ENCODE results near the gene MEGF8. TPM values are rescaled to one million over a fixed set of nuclear protein-coding genes. Genes with fewer than 3 reads are reported as not detected.

The MEGF8 gene
- total and polyA plus RNA-seq, 2 of the 13 experiments (the other 11 are each of a cell fraction or from before 2014, with no cell fraction given): 4.0 to 8.8 TPM

DNA sequence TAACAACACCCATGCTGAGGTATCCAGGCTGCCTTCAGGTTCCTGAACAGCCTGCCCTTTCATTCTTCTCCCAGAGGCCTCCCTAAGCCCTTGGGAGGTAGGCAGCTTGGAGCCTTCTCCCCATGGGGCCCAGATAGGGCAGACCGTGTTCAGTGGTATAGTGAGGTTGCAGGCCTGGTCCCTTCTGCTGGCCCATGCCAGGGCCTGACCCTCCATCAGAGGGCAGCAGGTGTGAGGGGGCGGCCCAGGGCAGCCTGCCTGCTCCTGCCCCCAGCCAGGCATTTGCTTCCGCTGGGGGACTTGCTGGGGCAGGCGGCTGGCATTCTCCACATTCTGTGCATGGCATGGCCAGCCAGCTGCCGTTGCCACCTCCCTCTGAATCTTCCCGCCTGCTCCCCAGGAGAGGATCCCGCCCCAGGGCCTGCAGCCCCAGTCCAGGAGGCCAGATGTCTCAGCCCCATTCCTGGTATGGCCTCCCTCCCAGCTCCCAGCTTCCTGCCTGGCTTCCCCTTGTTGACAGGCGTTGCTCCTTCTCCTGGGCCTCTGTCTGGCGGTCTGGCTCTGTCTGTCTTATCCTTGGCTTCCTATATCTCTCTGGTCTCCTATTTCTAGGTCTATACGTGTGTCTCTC, 47.5 kb upstream of the MEGF8 start (continued):
- TF ChIP-seq HMGA1 (CRISPR knock-in tag; conservative IDR thresholded peaks at IDR 0.05) (no peak), ZC3H4 (CRISPR knock-in tag; IDR thresholded peaks at IDR 0.05; ENCODE audit: borderline replicate concordance) (no peak), SP2 (CRISPR knock-in tag; IDR thresholded peaks at IDR 0.05) (no peak), ZMYM2 (CRISPR knock-in tag; IDR thresholded peaks at IDR 0.05) (no peak), JUNB (CRISPR knock-in tag; IDR thresholded peaks at IDR 0.05; ENCODE audit: borderline replicate concordance) (no peak), SMAD9 (CRISPR knock-in tag; IDR thresholded peaks at IDR 0.05) (no peak), SP4 (CRISPR knock-in tag; IDR thresholded peaks at IDR 0.05) (no peak), JUN (CRISPR knock-in tag; IDR thresholded peaks at IDR 0.05) (no peak), HNRNPL (IDR thresholded peaks at IDR 0.05; ENCODE audit: low read depth, low read length) (peak; percentile 57; the same call in 1 of the 2 replicates), NFIB (CRISPR knock-in tag; IDR thresholded peaks at IDR 0.05; ENCODE audit: borderline replicate concordance) (no peak), FOSL1 (CRISPR knock-in tag; IDR thresholded peaks at IDR 0.05; ENCODE audit: borderline replicate concordance) (no peak), ZNF296 (CRISPR knock-in tag; conservative IDR thresholded peaks at IDR 0.05) (no peak), NRL (CRISPR knock-in tag; IDR thresholded peaks at IDR 0.05; ENCODE audit: borderline replicate concordance) (no peak), ARNT2 (CRISPR knock-in tag; IDR thresholded peaks at IDR 0.05; ENCODE audit: low read depth) (no peak)
- TF ChIP-seq, protein P1, sequence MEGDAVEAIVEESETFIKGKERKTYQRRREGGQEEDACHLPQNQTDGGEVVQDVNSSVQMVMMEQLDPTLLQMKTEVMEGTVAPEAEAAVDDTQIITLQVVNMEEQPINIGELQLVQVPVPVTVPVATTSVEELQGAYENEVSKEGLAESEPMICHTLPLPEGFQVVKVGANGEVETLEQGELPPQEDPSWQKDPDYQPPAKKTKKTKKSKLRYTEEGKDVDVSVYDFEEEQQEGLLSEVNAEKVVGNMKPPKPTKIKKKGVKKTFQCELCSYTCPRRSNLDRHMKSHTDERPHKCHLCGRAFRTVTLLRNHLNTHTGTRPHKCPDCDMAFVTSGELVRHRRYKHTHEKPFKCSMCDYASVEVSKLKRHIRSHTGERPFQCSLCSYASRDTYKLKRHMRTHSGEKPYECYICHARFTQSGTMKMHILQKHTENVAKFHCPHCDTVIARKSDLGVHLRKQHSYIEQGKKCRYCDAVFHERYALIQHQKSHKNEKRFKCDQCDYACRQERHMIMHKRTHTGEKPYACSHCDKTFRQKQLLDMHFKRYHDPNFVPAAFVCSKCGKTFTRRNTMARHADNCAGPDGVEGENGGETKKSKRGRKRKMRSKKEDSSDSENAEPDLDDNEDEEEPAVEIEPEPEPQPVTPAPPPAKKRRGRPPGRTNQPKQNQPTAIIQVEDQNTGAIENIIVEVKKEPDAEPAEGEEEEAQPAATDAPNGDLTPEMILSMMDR (CRISPR knock-in tag; IDR thresholded peaks at IDR 0.05): 0 out of 2 replicates have a peak, but pooled peaks have one; percentile 11
- TF ChIP-seq, protein P2, sequence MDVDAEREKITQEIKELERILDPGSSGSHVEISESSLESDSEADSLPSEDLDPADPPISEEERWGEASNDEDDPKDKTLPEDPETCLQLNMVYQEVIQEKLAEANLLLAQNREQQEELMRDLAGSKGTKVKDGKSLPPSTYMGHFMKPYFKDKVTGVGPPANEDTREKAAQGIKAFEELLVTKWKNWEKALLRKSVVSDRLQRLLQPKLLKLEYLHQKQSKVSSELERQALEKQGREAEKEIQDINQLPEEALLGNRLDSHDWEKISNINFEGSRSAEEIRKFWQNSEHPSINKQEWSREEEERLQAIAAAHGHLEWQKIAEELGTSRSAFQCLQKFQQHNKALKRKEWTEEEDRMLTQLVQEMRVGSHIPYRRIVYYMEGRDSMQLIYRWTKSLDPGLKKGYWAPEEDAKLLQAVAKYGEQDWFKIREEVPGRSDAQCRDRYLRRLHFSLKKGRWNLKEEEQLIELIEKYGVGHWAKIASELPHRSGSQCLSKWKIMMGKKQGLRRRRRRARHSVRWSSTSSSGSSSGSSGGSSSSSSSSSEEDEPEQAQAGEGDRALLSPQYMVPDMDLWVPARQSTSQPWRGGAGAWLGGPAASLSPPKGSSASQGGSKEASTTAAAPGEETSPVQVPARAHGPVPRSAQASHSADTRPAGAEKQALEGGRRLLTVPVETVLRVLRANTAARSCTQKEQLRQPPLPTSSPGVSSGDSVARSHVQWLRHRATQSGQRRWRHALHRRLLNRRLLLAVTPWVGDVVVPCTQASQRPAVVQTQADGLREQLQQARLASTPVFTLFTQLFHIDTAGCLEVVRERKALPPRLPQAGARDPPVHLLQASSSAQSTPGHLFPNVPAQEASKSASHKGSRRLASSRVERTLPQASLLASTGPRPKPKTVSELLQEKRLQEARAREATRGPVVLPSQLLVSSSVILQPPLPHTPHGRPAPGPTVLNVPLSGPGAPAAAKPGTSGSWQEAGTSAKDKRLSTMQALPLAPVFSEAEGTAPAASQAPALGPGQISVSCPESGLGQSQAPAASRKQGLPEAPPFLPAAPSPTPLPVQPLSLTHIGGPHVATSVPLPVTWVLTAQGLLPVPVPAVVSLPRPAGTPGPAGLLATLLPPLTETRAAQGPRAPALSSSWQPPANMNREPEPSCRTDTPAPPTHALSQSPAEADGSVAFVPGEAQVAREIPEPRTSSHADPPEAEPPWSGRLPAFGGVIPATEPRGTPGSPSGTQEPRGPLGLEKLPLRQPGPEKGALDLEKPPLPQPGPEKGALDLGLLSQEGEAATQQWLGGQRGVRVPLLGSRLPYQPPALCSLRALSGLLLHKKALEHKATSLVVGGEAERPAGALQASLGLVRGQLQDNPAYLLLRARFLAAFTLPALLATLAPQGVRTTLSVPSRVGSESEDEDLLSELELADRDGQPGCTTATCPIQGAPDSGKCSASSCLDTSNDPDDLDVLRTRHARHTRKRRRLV (CRISPR knock-in tag; IDR thresholded peaks at IDR 0.05): no peak
- TF ChIP-seq, protein P3, sequence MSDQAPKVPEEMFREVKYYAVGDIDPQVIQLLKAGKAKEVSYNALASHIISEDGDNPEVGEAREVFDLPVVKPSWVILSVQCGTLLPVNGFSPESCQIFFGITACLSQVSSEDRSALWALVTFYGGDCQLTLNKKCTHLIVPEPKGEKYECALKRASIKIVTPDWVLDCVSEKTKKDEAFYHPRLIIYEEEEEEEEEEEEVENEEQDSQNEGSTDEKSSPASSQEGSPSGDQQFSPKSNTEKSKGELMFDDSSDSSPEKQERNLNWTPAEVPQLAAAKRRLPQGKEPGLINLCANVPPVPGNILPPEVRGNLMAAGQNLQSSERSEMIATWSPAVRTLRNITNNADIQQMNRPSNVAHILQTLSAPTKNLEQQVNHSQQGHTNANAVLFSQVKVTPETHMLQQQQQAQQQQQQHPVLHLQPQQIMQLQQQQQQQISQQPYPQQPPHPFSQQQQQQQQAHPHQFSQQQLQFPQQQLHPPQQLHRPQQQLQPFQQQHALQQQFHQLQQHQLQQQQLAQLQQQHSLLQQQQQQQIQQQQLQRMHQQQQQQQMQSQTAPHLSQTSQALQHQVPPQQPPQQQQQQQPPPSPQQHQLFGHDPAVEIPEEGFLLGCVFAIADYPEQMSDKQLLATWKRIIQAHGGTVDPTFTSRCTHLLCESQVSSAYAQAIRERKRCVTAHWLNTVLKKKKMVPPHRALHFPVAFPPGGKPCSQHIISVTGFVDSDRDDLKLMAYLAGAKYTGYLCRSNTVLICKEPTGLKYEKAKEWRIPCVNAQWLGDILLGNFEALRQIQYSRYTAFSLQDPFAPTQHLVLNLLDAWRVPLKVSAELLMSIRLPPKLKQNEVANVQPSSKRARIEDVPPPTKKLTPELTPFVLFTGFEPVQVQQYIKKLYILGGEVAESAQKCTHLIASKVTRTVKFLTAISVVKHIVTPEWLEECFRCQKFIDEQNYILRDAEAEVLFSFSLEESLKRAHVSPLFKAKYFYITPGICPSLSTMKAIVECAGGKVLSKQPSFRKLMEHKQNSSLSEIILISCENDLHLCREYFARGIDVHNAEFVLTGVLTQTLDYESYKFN (CRISPR knock-in tag; conservative IDR thresholded peaks at IDR 0.05): no peak
- TF ChIP-seq, protein P4, sequence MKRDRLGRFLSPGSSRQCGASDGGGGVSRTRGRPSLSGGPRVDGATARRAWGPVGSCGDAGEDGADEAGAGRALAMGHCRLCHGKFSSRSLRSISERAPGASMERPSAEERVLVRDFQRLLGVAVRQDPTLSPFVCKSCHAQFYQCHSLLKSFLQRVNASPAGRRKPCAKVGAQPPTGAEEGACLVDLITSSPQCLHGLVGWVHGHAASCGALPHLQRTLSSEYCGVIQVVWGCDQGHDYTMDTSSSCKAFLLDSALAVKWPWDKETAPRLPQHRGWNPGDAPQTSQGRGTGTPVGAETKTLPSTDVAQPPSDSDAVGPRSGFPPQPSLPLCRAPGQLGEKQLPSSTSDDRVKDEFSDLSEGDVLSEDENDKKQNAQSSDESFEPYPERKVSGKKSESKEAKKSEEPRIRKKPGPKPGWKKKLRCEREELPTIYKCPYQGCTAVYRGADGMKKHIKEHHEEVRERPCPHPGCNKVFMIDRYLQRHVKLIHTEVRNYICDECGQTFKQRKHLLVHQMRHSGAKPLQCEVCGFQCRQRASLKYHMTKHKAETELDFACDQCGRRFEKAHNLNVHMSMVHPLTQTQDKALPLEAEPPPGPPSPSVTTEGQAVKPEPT (CRISPR knock-in tag; IDR thresholded peaks at IDR 0.05; ENCODE audit: low read depth): no peak
